Gastroesophageal sphincter (tissue), 3 donors: ENCODE measurements around the gene ATP11A.

Experiments used
- EP300 ChIP-seq: sonication (generic); formaldehyde crosslinking; IDR thresholded peaks from one replicate; pipeline ENCODE4 v1.6.1; 2017; ENCODE audit warnings: antibody characterized with exemption, mild to moderate bottlenecking
- POLR2A ChIP-seq, 2 donors: fragments of 450-650 bp; IDR thresholded peaks; one replicate each; pipeline ENCODE4 v1.6.1; 2017; ENCODE audit warnings: antibody characterized with exemption in 2 of 2, mild to moderate bottlenecking in 2 of 2, moderate library complexity in 1 of 2
- TF ChIP-seq, protein P1 (sequence below), 4 experiments: fragments of 200-600 bp in 2 of 4; fragments of 450-650 bp in 2 of 4; sonication (generic) in 1 of 4; IDR thresholded peaks; one replicate each; pipeline ENCODE4 v1.5.1; 2017 to 2019; ENCODE audit warnings: antibody characterized with exemption in 4 of 4, mild to moderate bottlenecking in 2 of 4, moderate library complexity in 2 of 4

DNA sequence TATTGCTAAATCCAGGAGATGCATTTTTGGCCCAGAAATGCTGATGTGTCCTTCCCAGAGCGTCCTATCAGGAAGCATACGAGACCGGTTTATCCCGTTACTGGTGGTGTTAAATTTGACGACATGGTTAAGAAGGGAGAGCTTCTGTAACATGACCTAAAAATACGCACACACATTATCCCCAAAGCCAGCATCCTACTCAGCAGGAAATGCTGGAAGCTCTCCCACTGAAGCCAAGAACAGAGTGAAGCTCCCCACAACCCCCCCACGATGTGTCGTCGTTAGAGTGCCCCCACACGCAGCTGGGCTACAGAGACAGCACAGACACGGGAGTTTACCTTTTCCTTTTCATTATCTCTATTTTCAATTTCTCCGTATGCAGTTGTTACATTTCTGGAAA is 234.1 kb downstream of the ATP11A start:
- TF ChIP-seq POLR2A (IDR thresholded peaks at IDR 0.05) (no peak), EP300 (no peak)
- TF ChIP-seq, protein P1, sequence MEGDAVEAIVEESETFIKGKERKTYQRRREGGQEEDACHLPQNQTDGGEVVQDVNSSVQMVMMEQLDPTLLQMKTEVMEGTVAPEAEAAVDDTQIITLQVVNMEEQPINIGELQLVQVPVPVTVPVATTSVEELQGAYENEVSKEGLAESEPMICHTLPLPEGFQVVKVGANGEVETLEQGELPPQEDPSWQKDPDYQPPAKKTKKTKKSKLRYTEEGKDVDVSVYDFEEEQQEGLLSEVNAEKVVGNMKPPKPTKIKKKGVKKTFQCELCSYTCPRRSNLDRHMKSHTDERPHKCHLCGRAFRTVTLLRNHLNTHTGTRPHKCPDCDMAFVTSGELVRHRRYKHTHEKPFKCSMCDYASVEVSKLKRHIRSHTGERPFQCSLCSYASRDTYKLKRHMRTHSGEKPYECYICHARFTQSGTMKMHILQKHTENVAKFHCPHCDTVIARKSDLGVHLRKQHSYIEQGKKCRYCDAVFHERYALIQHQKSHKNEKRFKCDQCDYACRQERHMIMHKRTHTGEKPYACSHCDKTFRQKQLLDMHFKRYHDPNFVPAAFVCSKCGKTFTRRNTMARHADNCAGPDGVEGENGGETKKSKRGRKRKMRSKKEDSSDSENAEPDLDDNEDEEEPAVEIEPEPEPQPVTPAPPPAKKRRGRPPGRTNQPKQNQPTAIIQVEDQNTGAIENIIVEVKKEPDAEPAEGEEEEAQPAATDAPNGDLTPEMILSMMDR (IDR thresholded peaks at IDR 0.05): no peak
